ENCODE measurements around the gene HLF.

HLF gene

DNA sequence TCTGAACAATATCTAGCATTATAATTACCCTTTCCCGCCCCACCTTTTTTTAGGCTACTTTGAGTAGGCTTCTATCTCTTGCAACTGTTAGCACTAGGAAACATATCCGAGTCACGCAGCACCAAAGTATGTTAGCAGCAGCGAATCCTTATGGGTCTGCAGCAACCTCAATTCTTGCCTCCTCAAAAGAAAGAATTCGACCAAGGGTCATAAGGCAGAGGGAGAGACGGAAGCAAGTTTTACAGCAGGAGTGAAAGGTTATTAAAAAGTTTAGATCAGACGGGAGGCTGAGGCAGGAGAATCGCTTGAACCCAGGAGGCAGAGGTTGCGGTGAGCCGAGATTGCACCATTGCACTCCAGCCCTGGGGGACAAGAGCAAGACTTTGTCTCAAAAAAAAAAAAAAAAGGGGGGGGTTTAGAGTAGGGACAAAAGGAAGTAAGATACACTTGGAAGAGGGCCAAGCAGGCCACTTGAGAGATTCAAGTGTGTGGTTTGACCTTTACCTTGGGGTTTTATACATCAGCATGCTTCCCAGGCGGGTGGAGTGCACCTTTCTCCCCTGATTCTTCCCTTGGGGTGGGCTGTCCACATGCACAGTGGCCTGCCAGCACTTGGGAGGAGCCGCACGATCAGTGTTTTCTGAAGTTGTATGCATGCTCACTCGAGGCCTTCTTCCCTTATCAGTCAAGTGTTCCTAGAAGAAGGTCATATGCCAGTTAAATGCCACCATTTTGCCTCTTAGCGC, 67.7 kb downstream of the HLF start:
- DNase-seq: peak; percentile 51

DNA sequence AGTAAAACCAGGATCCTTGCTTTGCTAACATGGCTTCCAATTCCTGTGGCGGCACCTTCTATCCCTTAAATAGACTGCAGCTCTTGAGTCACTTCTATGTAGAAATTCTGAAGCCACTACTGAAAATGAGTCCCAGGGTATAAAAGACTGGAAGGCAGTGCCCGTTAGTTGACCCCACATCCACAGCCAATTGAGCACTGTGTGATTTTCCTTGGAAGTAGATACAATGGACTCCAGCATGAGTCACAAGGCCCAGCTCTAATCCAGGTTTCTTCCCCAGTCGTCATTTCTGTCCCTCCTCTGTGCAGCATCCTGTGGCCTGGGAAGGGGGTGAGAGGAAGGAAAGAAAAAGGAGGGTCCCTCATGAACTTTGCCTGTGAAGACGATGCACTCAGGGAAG, 69.5 kb downstream of the HLF start:
- no peak for DNase-seq

DNA sequence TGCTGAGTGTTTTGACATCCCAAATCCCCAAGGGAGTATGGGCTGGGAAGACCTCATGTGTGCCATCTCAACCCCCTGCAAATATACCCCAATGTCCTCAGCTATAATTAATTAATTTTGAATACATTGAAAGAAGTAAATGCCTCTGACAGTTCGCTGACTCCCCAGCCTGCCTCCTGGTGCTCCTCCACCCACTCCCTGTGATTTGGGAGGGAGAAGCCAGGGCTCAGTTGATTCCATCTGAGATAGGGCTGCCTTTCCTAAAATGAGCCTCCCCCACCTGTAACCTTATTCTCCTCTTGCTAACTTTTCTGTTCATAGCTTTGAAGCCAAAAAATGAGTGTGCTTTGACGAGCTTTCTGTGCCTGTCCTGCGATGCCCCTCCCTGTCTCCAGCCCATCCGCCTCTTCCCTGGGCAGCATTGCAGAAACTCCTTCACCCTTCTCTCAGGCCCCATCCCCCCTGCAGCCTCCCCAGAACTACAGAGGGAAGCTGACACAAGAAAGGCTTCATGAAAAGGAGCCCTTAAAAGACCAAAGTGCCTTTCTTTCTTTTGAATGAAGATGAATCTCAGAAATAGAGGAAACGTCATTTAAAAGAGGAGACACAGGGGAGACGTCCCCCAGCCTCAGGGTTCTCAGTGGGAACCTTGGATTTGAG, 70.3 kb downstream of the HLF start:
- DNase-seq: no peak

GRCh38 chr17:55335625-55336024, 70.9 kb downstream of the HLF start:
- no peak for DNase-seq

DNA sequence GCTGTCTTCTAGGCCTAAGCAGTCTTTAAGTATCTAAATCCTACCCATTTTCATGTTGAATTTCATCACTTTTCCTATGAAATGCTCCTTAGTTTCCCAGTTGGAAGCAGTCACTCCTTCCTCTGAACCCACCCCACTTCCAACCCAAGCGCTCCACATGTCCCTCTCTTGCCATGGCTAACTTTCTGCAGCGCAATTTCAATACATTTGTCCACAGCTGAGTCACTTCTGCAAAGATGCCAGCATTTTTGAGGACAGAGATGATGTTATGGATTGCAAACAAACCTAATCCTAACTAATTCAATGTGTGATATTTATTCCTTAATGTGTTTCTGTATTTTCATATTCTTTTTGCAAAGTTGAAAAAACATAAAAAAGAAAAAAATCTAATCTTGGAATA, 71.7 kb downstream of the HLF start:
- no peak for DNase-seq

DNA sequence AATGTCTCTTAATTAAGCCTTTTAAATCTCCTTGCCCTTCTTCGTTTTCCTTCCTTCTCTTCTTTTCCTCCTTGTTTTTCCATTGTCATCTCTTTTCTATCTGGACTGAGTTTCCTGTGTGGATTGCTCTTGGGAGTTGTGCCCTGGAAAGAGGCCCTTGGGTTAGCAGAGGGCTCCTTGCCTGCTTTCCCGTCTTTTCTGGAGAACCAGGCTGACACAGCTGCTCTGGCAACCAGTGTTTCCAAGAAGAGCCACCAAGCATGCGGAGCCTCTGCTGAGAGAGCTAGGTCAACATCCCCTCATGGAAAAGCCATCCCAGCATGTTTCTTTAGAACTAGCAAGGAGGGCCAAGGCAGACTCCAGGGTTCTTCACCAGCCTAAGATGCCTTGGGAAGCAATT, 75.4 kb downstream of the HLF start:
- DNase-seq: no peak

DNA sequence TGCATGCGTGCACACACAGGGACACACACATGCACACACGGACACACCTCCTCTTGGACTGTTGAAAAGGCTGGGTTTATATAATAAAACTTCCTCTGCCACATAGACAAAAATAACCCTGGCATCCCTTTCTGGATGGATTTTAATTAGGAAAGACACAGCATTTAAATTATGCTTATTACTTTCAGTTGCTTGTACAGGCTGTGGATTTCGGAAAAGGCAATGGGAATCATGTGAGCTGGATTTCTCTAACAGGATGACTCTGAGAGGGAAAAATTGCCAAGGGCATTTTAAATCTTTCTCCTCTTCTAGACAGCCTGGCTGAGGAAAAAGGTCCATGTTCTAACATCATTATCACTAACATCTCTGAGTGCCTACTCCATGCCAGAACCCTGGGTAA, 75.9 kb downstream of the HLF start:
- no peak for DNase-seq

DNA sequence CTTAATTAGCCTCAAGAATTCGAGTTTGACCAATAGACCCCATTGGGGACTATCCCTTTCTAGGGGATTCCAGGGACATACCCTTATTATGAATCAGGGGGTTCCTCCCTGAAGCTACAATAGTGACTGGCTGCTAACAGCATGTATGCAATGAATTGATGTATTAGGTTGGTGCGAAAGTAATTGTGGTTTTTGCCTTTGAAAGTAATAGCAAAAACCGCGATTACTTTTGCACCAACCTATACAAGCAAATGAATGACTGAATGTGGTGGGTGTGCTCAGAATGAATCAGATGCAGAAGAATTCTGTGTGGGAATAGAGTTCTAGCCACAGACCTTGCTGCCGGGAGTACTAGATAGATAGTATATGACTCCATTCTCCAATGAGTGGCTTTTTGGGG, 76.7 kb downstream of the HLF start:
- DNase-seq: no peak

GRCh38 chr17:55342800-55343585, 78.2 kb downstream of the HLF start:
- no peak for DNase-seq

GRCh38 chr17:55343900-55344513, 79.2 kb downstream of the HLF start:
- no peak for DNase-seq

- no peak for DNase-seq
Observed at GRCh38 chr17:55344514-55344997, 79.8 kb downstream of the HLF start.

DNA sequence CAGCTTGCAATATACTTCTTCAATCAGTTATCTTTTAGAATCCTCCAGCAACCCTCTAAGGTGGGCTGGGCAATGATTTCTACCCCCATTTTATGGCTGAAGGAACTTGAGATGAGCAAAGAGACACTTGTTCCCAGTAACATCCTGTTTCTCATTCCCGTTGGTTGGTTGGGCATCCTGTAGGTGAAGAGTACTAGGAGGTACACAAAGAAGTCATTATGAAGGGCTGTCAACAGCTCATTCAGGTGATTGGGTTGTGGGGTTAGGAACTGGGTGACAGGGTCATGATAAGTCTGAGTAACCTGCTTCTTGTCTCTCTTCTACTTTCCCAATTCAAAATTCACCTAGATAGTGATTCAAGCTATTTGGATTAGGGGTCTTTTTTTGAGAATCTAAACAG, 80.4 kb downstream of the HLF start:
- DNase-seq: no peak

GRCh38 chr17:55346658-55347057, 81.9 kb downstream of the HLF start:
- no peak for DNase-seq

DNA sequence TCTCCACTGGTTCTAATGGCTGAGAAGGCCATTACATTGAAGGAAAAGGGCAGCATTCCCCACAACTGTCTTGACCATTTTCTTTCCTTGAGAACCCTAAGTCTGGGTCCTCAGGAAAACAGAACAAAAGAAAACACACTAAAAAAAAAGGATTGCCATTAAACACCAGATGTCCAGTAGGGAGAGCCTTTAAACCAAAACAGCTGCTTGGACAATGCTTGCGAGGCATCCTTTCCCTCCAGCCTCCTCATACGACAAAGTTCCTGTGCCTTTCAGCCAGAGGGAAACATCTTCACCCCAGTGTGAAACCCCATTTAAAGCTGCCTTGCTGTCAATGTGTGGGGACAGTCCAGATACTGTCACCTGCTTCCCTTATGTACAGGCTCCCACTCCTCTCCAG, 82.6 kb downstream of the HLF start:
- no peak for DNase-seq

DNA sequence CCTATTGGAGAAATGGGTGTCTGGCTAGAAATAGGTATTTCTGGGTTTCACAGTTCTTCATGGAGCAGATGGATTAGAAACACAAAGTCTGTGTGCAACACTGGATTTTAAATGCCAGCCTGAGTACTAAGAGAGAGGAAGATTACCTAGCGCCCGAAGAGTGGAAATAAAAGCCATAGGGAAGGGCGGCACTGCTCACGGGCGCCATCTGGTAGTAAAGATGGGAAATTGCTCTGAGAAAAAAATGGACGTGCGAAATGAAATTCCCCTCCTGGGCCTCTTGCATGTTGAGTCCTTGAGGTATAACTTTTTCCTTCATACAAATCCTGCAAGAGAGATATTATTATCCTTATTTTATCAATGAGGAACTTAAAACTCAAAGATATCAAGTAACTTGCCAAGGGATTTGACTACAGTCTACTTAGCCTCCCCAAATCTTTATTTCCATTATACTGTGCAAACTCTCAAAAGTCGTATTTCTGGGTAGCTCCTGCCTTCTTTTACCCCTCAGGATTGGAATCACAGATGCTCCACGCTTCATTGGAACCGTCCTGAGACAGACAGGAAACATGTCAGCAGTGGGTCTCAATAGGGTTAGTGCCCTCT, 84.1 kb downstream of the HLF start:
- peak; percentile 35 for DNase-seq

- DNase-seq: no peak
Observed at GRCh38 chr17:55350825-55351205, 86.1 kb downstream of the HLF start.

GRCh38 chr17:55351226-55351625, 86.5 kb downstream of the HLF start:
- DNase-seq: no peak

DNA sequence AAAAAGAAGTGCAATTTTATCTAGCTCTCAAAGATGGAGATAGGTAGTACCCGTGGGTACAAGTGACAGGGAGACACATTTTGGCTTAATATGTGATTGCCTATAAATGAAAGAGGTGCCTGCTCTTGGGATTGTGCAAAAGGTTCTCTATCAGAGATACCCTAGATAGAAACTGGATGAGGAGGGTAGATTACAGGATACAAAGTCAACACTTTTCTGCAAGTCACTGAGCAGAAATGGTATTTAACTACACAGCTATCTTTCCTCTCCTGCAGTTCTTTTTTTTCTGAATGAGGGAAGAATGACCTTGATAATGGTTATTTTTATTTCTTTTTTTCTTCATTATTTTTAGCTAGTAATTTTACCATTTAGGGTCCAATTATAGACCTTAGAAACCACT, 89.2 kb downstream of the HLF start:
- DNase-seq: no peak

GRCh38 chr17:55354941-55355340, 90.2 kb downstream of the HLF start:
- DNase-seq: no peak

DNA sequence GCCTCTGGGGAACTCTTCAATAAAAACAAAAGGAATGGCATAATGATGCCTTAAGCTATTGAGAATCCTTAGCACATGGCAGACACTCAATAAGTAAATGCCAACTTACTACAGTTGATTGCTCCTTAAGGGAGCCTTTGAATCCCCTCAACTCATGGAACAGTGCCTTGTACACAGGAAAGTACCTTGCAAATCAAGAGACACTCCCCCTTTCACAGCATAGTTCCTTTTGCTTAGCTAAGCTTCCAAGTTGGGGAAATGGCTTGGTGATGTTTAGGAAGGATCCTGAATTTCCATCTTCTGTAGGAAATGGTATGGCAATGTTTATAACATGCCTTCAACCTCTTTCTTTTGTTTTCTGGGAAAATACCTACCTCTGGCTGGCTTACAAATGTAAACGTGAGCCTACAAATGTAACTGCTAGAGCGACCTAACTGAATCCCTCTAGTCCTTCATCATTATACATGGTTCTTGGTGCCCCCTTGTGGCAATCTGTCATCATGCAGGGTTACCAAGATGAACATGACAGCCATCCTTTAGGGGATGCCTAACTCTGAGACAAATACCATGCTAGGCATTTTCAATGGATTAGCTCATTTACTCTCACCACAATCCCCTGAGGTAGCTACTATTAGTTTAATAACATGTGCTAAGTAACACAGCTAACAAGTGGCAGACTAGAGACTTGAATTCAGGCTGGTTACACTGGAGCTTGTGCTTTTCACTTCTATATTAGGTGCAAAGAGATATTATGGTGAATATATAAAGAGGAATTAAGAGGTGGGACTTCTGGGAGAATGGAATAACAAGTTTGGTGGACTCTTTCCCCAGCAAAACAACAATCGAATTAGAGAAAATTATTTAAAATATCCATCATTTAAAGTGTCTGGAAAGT, 91.9 kb downstream of the HLF start:
- peak; percentile 29 for DNase-seq

- no peak for DNase-seq
Observed at GRCh38 chr17:55360971-55361370, 96.2 kb downstream of the HLF start.

GRCh38 chr17:55363033-55363432, 98.3 kb downstream of the HLF start:
- no peak for DNase-seq

All from NCI-H510A (cell line).